Lower lobe of right lung (tissue), 2 donors: Measurements from ENCODE around the gene ENTPD8. TPM values are rescaled to one million over a fixed set of nuclear protein-coding genes. Genes with fewer than 3 reads are reported as not detected.

Source experiments
- ATAC-seq, 2 donors: fragments of 200-7000 bp; cut with Tn5 transposase; one replicate each; pipeline ENCODE4 v1.9.1; 2020 to 2022; ENCODE audit warnings: mild to moderate bottlenecking in 2 of 2, moderate library complexity in 2 of 2
- DNase-seq: peaks from one replicate; pipeline ENCODE4 v3.0.0-alpha.2; 2020
- H3K27ac ChIP-seq: fragments of 200-600 bp; one replicate; pipeline ENCODE4 v1.8.0; 2022
- H3K27me3 ChIP-seq: fragments of 200-600 bp; one replicate; pipeline ENCODE4 v1.8.0; 2022; ENCODE audit warnings: low read depth
- H3K36me3 ChIP-seq: fragments of 200-600 bp; one replicate; pipeline ENCODE4 v1.8.0; 2022; ENCODE audit warnings: mild to moderate bottlenecking
- H3K4me1 ChIP-seq: fragments of 200-600 bp; one replicate; pipeline ENCODE4 v1.8.0; 2022
- H3K4me3 ChIP-seq: fragments of 200-600 bp; one replicate; pipeline ENCODE4 v1.8.0; 2022; ENCODE audit warnings: mild to moderate bottlenecking
- H3K9me3 ChIP-seq: fragments of 200-600 bp; one replicate; pipeline ENCODE4 v1.8.0; 2022
- CTCF ChIP-seq: fragments of 200-600 bp; IDR thresholded peaks from one replicate; pipeline ENCODE4 v1.8.0; 2022; ENCODE audit warnings: antibody characterized with exemption, mild to moderate bottlenecking
- intact Hi-C: fragments of 100-400 bp; cut with DNase I; formaldehyde crosslinking; loops from one replicate; pipeline ENCODE4 v1.11.0; 2022
- total RNA-seq: library from RNA; stranded (reverse); fragmentation: NEBNext Ultra II Directional; extraction: Animal tissue kit (Norgen Biotek cat#: 25700); gene quantifications from one replicate; pipeline ENCODE4 v1.2.1, GENCODE V29; 2021
- donor health status: DM: no; HTN: yes; CAD: no; lungs with severe emphysema.

ENTPD8 gene
- total RNA-seq, 1 donor from 2014 or later = 0.15 TPM

DNA sequence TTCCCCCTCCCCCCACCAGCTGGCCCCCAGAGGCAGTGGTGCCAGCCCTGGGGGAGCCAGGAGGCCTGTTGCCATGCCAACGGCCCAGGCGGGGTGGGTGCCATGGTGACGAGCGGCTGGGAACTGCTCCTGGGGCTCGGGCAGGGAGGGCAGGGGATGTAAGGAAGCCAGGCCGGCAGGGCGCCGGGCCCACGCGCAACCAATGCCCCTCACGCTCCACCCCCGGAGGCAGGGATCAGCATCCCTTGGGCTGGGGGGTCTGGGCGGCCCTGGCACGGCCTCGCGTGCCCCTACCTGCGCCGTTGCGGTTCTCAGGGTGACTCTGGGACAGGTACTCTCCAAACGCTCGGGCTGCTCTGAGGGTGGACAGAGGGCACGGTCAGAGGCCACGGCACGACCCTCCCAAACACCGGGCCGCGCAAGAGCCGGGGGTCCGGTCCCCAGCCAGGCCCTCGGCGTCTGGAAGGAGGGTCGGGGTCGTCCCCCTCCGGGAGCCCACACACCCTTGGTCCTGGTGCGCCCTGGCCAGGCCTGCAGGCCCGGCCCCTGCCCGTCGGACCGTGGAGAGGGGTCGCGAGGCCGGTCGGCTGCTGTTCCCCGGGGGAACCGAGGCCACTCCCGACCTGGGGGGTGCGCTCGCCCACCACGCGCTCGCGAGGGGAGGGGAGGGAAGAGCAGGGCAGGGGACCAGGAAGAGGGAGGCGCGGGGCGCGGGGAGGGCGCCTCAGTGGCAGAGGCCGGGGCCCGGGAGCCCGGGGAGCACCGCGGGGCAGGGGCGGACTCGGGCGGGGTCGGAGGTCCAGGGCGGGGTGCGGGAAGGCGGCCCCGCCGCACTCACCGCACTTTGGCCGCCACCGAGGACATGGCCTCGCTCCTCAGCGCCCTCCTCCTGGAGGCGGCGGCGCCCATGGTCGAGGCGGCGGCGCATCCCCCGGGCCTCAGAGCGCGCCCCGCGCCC is 17.3 kb upstream of the ENTPD8 start:
- intact Hi-C loops = no loop called here
- TF ChIP-seq CTCF = no peak
- H3K4me3 ChIP-seq = peak overlapping the region; percentile 64
- H3K4me1 ChIP-seq = peaks cover 30% of the 10 kb centered on the region
- H3K27ac ChIP-seq = peak overlapping the region; percentile 69
- no peaks in the 10 kb centered on the region for H3K27me3 ChIP-seq
- DNase-seq = peak; percentile 57
- no peak for ATAC-seq
- no peaks in the 10 kb centered on the region for H3K36me3 ChIP-seq
- H3K9me3 ChIP-seq = no peaks in the 10 kb centered on the region

- intact Hi-C loops = no loop called here
- TF ChIP-seq CTCF = no peak
- Histone ChIP-seq H3K4me3 (no peak overlapping the region), H3K27me3 (no peaks in the 10 kb centered on the region), H3K27ac (no peak overlapping the region), H3K4me1 (peaks cover 34% of the 10 kb centered on the region), H3K9me3 (no peaks in the 10 kb centered on the region), H3K36me3 (no peaks in the 10 kb centered on the region)
- ATAC-seq (no peak), DNase-seq (peak; percentile 48)
Measured at GRCh38 chr9:137457406-137458193, 16.4 kb upstream of the ENTPD8 start.

DNA sequence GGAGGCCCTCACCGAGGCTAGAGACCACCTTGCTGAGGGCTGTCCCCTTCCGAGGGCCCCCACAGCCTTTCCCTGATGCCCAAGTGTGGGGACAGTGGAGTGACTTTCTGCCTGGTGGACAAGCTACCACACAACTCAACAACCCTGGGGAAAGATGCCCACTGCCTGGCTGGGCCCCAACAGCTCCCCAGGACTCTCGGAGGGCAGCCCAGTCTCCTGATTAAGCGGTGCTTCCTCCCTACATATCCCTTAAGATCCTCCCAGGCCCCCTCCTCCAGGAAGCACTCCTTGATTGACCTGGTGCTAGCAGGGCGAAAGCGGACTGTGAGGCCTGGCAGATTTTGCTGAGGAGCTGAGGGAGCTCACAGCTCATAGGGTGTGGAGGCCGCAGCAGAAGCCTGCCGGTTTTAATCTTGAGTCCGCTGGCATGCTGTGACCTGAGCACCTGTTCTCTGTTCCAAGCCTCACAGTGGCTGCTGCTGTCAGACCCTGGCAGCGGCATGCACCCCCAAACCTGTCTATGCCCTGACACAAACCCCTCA is 15.8 kb upstream of the ENTPD8 start:
- Histone ChIP-seq H3K9me3 (no peaks in the 10 kb centered on the region), H3K27ac (no peak overlapping the region), H3K27me3 (no peaks in the 10 kb centered on the region), H3K36me3 (no peaks in the 10 kb centered on the region), H3K4me1 (peaks cover 34% of the 10 kb centered on the region), H3K4me3 (no peak overlapping the region)
- DNase-seq (peak; percentile 40), ATAC-seq (no peak)
- intact Hi-C loops = no loop called here
- no peak for TF ChIP-seq CTCF

- ATAC-seq (no peak), DNase-seq (peak; percentile 37)
- intact Hi-C loops = no loop called here
- Histone ChIP-seq H3K27ac (no peak overlapping the region), H3K9me3 (no peaks in the 10 kb centered on the region), H3K36me3 (no peaks in the 10 kb centered on the region), H3K4me1 (peaks cover 34% of the 10 kb centered on the region), H3K4me3 (no peak overlapping the region), H3K27me3 (no peaks in the 10 kb centered on the region)
- TF ChIP-seq CTCF = no peak
Measured at GRCh38 chr9:137456061-137456863, 15.1 kb upstream of the ENTPD8 start.
